Uterus (tissue), 2 donors: ENCODE results near the gene KATNAL1.

ENCODE experiments used
- CTCF ChIP-seq, 4 experiments: fragments of 200-600 bp in 2 of 4; fragments of 450-650 bp in 2 of 4; sonication (generic) in 2 of 4; IDR thresholded peaks; one replicate each; pipeline ENCODE4 v1.5.1; 2016 to 2019; ENCODE audit warnings: antibody characterized with exemption in 4 of 4, mild to moderate bottlenecking in 2 of 4, moderate library complexity in 1 of 4
- POLR2A ChIP-seq, 2 donors: fragments of 450-650 bp; IDR thresholded peaks; one replicate each; pipeline ENCODE4 v1.6.1; 2016; ENCODE audit warnings: antibody characterized with exemption in 2 of 2, mild to moderate bottlenecking in 1 of 2, moderate library complexity in 1 of 2

GRCh38 chr13:30354493-30355383 is 47.4 kb upstream of the KATNAL1 start:
- TF ChIP-seq CTCF (IDR thresholded peaks at IDR 0.05) (no peak), POLR2A (IDR thresholded peaks at IDR 0.05) (no peak)
